ENCODE measurements around the gene ODF2. TPM values are rescaled to one million over a fixed set of nuclear protein-coding genes. Genes with fewer than 3 reads are reported as not detected.

The ODF2 gene
- total RNA-seq, 1 donor from 2014 or later: 83.8 TPM

DNA sequence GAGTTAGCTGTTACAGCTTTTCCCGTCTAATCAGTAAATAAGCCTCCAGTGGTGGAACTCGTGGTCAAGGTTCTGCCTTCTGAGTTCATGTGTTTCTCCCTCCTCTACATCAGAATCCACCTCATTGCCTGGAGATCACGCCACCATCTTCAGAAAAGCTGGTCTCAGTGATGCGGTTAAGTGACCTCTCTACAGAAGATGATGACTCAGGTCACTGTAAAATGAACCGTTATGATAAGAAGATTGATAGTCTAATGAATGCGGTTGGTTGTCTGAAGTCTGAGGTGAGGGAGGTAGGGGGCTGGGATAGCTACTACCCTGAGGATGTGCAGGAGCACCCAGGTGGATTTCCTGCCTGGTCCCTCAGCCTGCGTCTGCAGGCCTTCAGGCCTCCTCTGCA lies 13.3 kb downstream of the ODF2 start:
- no peak for DNase-seq (ENCODE audit: low spot score)
- Mint-ChIP-seq H3K9me3 (ENCODE audit: unreplicated experiment) (no peaks in the 10 kb centered on the region), H3K36me3 (ENCODE audit: low read depth, unreplicated experiment) (peaks cover 35% of the 10 kb centered on the region), H3K4me3 (ENCODE audit: unreplicated experiment) (no peak overlapping the region), H3K27ac (ENCODE audit: unreplicated experiment) (no peak overlapping the region), H3K27me3 (ENCODE audit: unreplicated experiment) (no peaks in the 10 kb centered on the region), H3K4me1 (ENCODE audit: unreplicated experiment) (no peaks in the 10 kb centered on the region)
- TF ChIP-seq, protein P1, sequence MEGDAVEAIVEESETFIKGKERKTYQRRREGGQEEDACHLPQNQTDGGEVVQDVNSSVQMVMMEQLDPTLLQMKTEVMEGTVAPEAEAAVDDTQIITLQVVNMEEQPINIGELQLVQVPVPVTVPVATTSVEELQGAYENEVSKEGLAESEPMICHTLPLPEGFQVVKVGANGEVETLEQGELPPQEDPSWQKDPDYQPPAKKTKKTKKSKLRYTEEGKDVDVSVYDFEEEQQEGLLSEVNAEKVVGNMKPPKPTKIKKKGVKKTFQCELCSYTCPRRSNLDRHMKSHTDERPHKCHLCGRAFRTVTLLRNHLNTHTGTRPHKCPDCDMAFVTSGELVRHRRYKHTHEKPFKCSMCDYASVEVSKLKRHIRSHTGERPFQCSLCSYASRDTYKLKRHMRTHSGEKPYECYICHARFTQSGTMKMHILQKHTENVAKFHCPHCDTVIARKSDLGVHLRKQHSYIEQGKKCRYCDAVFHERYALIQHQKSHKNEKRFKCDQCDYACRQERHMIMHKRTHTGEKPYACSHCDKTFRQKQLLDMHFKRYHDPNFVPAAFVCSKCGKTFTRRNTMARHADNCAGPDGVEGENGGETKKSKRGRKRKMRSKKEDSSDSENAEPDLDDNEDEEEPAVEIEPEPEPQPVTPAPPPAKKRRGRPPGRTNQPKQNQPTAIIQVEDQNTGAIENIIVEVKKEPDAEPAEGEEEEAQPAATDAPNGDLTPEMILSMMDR (IDR thresholded peaks at IDR 0.05; ENCODE audit: unreplicated experiment): no peak

DNA sequence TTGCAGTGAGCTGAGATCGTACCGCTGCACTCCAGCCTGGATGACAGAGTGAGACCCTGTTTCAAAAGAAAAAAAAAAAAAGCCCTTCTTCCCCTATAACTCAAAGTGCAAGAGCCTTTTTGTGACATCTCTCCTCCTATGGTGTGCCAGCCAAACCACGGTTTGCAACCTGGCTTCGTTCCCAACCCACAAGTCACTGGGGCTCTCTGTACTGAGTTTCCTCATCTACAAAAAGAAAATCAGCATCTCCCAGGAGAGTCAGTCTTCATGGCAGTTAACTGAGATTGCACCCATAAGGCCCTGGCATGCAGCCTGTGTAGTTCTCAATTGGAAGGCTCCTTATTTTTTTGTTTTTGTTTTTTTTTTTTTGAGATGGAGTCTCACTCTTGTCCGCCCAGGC lies 14.8 kb downstream of the ODF2 start:
- H3K27ac Mint-ChIP-seq (ENCODE audit: unreplicated experiment): no peak overlapping the region
- H3K36me3 Mint-ChIP-seq (ENCODE audit: low read depth, unreplicated experiment): peaks cover 40% of the 10 kb centered on the region
- no peaks in the 10 kb centered on the region for H3K4me1 Mint-ChIP-seq (ENCODE audit: unreplicated experiment)
- H3K9me3 Mint-ChIP-seq (ENCODE audit: unreplicated experiment): no peaks in the 10 kb centered on the region
- no peaks in the 10 kb centered on the region for H3K27me3 Mint-ChIP-seq (ENCODE audit: unreplicated experiment)
- H3K4me3 Mint-ChIP-seq (ENCODE audit: unreplicated experiment): peak overlapping the region; percentile 72
- no peak for DNase-seq (ENCODE audit: low spot score)
- TF ChIP-seq, protein P1 (IDR thresholded peaks at IDR 0.05; ENCODE audit: unreplicated experiment): no peak

DNA sequence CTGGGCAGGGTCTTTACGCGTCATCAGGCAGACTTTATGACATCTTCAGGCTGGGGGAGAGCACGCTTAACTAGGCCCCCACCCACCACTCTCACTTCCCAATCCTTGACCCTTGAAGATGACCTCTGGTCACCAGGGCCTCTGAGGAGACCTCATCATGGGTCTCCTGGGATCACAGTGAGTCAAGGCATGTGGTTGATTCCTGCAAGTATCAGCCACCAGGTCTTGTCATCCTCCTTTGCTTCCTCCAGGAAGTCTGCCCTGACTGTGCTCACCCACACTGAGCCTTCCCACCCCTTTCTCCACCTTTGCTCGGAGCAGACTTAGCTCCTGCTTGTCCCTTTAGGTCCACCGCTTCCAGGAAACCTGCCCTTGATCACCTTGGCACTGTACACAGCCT lies 17.3 kb downstream of the ODF2 start:
- Mint-ChIP-seq H3K27me3 (ENCODE audit: unreplicated experiment) (no peaks in the 10 kb centered on the region), H3K4me1 (ENCODE audit: unreplicated experiment) (no peaks in the 10 kb centered on the region), H3K9me3 (ENCODE audit: unreplicated experiment) (no peaks in the 10 kb centered on the region), H3K27ac (ENCODE audit: unreplicated experiment) (no peak overlapping the region), H3K4me3 (ENCODE audit: unreplicated experiment) (peak overlapping the region; percentile 33), H3K36me3 (ENCODE audit: low read depth, unreplicated experiment) (peaks cover 45% of the 10 kb centered on the region)
- DNase-seq (ENCODE audit: low spot score): no peak
- TF ChIP-seq, protein P1 (IDR thresholded peaks at IDR 0.05; ENCODE audit: unreplicated experiment): no peak

DNA sequence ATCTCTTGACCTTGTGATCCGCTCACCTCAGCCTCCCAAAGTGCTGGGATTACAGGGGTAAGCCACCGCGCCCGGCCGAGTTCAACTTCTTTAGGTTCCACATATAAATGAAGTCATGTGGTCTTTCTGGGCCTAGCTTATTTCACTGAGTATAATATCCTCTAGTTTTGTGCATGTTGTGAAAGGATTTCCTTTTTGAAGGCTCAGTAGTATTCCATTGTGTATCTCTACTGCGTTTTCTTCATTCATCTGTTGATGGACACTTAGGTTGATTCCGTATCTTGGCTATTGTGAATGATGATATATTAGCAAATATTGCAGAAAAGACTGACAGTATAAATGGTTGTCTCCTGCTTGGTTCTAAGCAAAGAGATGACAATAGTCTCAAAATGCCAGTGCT lies 20.1 kb downstream of the ODF2 start:
- TF ChIP-seq, protein P1 (IDR thresholded peaks at IDR 0.05; ENCODE audit: unreplicated experiment): no peak
- Mint-ChIP-seq H3K9me3 (ENCODE audit: unreplicated experiment) (no peaks in the 10 kb centered on the region), H3K4me1 (ENCODE audit: unreplicated experiment) (no peaks in the 10 kb centered on the region), H3K27me3 (ENCODE audit: unreplicated experiment) (no peaks in the 10 kb centered on the region), H3K27ac (ENCODE audit: unreplicated experiment) (no peak overlapping the region), H3K36me3 (ENCODE audit: low read depth, unreplicated experiment) (peaks cover 53% of the 10 kb centered on the region), H3K4me3 (ENCODE audit: unreplicated experiment) (no peak overlapping the region)
- DNase-seq (ENCODE audit: low spot score): no peak

DNA sequence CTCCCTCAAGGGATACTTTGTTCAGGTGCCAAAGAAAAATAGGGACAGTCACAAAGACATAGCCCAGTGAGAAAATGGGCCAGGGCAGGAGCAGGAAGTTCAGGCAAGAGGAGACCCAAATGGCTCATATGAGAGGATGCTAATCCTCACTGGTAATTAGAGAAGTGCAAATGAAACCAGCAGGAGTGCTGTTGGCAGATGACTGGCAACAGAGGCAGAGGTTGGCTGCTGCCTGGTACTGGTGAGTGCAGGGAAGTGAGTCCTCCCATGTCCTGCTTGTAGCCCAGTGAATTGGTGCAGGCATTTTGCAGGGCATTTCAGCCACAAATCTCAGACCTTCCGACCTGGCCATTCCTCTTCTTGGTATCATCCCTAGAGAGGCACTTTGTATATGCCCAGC lies 23.5 kb downstream of the ODF2 start:
- TF ChIP-seq, protein P1 (IDR thresholded peaks at IDR 0.05; ENCODE audit: unreplicated experiment): no peak
- H3K27ac Mint-ChIP-seq (ENCODE audit: unreplicated experiment): no peak overlapping the region
- no peak for DNase-seq (ENCODE audit: low spot score)
- H3K4me1 Mint-ChIP-seq (ENCODE audit: unreplicated experiment): no peaks in the 10 kb centered on the region
- H3K27me3 Mint-ChIP-seq (ENCODE audit: unreplicated experiment): no peaks in the 10 kb centered on the region
- H3K9me3 Mint-ChIP-seq (ENCODE audit: unreplicated experiment): no peaks in the 10 kb centered on the region
- peaks cover 41% of the 10 kb centered on the region for H3K36me3 Mint-ChIP-seq (ENCODE audit: low read depth, unreplicated experiment)
- peak overlapping the region; percentile 31 for H3K4me3 Mint-ChIP-seq (ENCODE audit: unreplicated experiment)
